Hepatocyte (in vitro differentiated cells): ENCODE measurements around the gene ZG16B. TPM values are rescaled to one million over a fixed set of nuclear protein-coding genes. Genes with fewer than 3 reads are reported as not detected.

Source experiments
- DNase-seq: peaks from one replicate; pipeline ENCODE4 v3.0.0-alpha.2; 2016; ENCODE audit warnings: low spot score
- H2AFZ ChIP-seq: fragments of 200-600 bp; sonication (generic); 2 replicates; pipeline ENCODE4 v1.6.0; 2016; ENCODE audit warnings: antibody characterized with exemption, mild to moderate bottlenecking
- H3K27ac ChIP-seq: fragments of 200-600 bp; sonication (generic); 2 replicates; pipeline ENCODE4 v1.5.1; 2016; ENCODE audit warnings: mild to moderate bottlenecking
- H3K27me3 ChIP-seq: fragments of 200-600 bp; sonication (generic); 2 replicates; pipeline ENCODE4 v1.6.1; 2016
- H3K36me3 ChIP-seq: fragments of 200-600 bp; sonication (generic); replicated peaks from 2 replicates; pipeline ENCODE4 v1.5.1; 2016; ENCODE audit warnings: low read depth; ENCODE audit not compliant: insufficient read depth
- H3K4me1 ChIP-seq: fragments of 200-600 bp; sonication (generic); 2 replicates; pipeline ENCODE4 v1.5.1; 2016; ENCODE audit warnings: mild to moderate bottlenecking, moderate library complexity; ENCODE audit not compliant: insufficient read depth
- H3K4me2 ChIP-seq: fragments of 200-600 bp; sonication (generic); 2 replicates; pipeline ENCODE4 v1.6.0; 2016
- H3K4me3 ChIP-seq: fragments of 200-600 bp; sonication (generic); 2 replicates; pipeline ENCODE4 v1.5.1; 2016; ENCODE audit warnings: mild to moderate bottlenecking
- H3K79me2 ChIP-seq: fragments of 200-600 bp; sonication (generic); 2 replicates; pipeline ENCODE4 v1.6.0; 2017; ENCODE audit warnings: mild to moderate bottlenecking
- H3K9me2 ChIP-seq: fragments of 200-600 bp; sonication (generic); replicated peaks from 2 replicates; pipeline ENCODE4 v1.6.0; 2017; ENCODE audit warnings: mild to moderate bottlenecking; ENCODE audit not compliant: insufficient read depth
- H3K9me3 ChIP-seq: fragments of 200-600 bp; sonication (generic); 2 replicates; pipeline ENCODE4 v1.5.1; 2016; ENCODE audit warnings: low read depth, mild to moderate bottlenecking
- H4K20me1 ChIP-seq: fragments of 200-600 bp; sonication (generic); 2 replicates; pipeline ENCODE4 v1.6.0; 2016; ENCODE audit warnings: mild to moderate bottlenecking; ENCODE audit not compliant: insufficient read depth, poor library complexity, severe bottlenecking
- CTCF ChIP-seq: fragments of 200-600 bp; sonication (generic); IDR thresholded peaks from 2 replicates; pipeline ENCODE4 v1.5.1; 2016; ENCODE audit warnings: antibody characterized with exemption, mild to moderate bottlenecking; ENCODE audit not compliant: poor library complexity
- EZH2 ChIP-seq: fragments of 200-600 bp; sonication (generic); IDR thresholded peaks from 2 replicates; pipeline ENCODE4 v1.6.1; 2016; ENCODE audit warnings: antibody characterized with exemption, mild to moderate bottlenecking, borderline replicate concordance
- EZH2phosphoT487 ChIP-seq: fragments of 200-600 bp; sonication (generic); IDR thresholded peaks from one replicate; pipeline ENCODE4 v1.6.1; 2018; ENCODE audit warnings: antibody characterized with exemption, mild to moderate bottlenecking, low read depth, moderate library complexity; ENCODE audit not compliant: unreplicated experiment, severe bottlenecking
- WGBS: methylation state at CpG from one replicate; pipeline ENCODE4 v1.1.6; 2016; ENCODE audit warnings: low lambda C conversion rate; ENCODE audit errors: missing lambda C conversion rate; 5-methylcytosine and 5-hydroxymethylcytosine counted together
- polyA plus RNA-seq: library from polyadenylated mRNA; unstranded; fragments of >200 nt; fragmentation: Nextera tagmentation; extraction: Ambion mirVana; gene quantifications from 2 replicates; pipeline ENCODE4 v1.2.1, GENCODE V29; 2016
- total RNA-seq: library from RNA; depleted of rRNA; stranded (reverse); fragments of >200 nt; gene quantifications from 2 replicates; pipeline ENCODE4 v1.2.3, GENCODE V29; 2014

The ZG16B gene
- total and polyA plus RNA-seq, 2 experiments from 2014 or later, result 4.3 to 4.9 TPM

GRCh38 chr16:2798723-2799204, 31.3 kb upstream of the ZG16B start:
- H3K79me2 ChIP-seq, result no peaks in the 10 kb centered on the region
- no peaks in the 10 kb centered on the region for H3K9me2 ChIP-seq
- peaks cover 12% of the 10 kb centered on the region for H3K4me1 ChIP-seq
- DNase-seq, result no peak
- no peak overlapping the region for H3K4me3 ChIP-seq
- peak overlapping the region; percentile 98 for H3K27ac ChIP-seq
- no peaks in the 10 kb centered on the region for H3K9me3 ChIP-seq
- no peaks in the 10 kb centered on the region for H3K36me3 ChIP-seq
- no peaks in the 10 kb centered on the region for H4K20me1 ChIP-seq
- TF ChIP-seq CTCF (no peak), EZH2phosphoT487 (no peak), EZH2 (no peak)
- no peak overlapping the region for H2AFZ ChIP-seq
- no peaks in the 10 kb centered on the region for H3K27me3 ChIP-seq
- over 99% methylated on average over 16 of the region's 39 CpGs for WGBS
- H3K4me2 ChIP-seq, result no peak overlapping the region

DNA sequence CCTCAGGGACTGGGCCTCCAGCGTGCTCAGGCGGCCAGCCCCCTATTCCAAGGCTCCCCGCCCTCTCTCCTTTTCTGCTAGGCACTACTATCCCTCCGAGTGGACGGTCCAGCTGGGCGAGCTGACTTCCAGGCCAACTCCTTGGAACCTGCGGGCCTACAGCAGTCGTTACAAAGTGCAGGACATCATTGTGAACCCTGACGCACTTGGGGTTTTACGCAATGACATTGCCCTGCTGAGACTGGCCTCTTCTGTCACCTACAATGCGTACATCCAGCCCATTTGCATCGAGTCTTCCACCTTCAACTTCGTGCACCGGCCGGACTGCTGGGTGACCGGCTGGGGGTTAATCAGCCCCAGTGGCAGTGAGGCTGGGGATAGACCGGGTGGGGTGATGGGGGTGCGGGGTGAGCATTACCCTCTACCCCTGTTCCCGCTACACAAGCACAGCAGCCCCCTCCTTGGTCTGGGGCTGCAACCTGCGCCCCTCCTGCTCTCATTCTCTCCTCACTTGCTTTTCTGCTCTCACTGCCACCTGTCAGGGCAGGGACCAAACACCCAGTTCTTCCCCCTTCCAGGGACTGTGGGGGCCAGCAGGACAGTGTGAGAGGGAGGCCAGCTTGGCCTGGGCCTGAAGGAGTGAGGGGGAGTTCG, 30.8 kb upstream of the ZG16B start:
- WGBS, result 82% methylated on average over 21 of the region's 21 CpGs
- DNase-seq, result no peak
- H3K9me2 ChIP-seq, result no peaks in the 10 kb centered on the region
- no peaks in the 10 kb centered on the region for H3K36me3 ChIP-seq
- no peaks in the 10 kb centered on the region for H3K27me3 ChIP-seq
- H2AFZ ChIP-seq, result no peak overlapping the region
- no peaks in the 10 kb centered on the region for H3K9me3 ChIP-seq
- TF ChIP-seq EZH2 (no peak), EZH2phosphoT487 (no peak), CTCF (no peak)
- H3K4me1 ChIP-seq, result peaks cover 12% of the 10 kb centered on the region
- H3K27ac ChIP-seq, result peak overlapping the region; percentile 98
- H3K4me3 ChIP-seq, result no peak overlapping the region
- no peaks in the 10 kb centered on the region for H3K79me2 ChIP-seq
- H4K20me1 ChIP-seq, result no peaks in the 10 kb centered on the region
- H3K4me2 ChIP-seq, result no peak overlapping the region

- WGBS, result 33% methylated on average over 1 of the region's 1 CpG
- TF ChIP-seq EZH2phosphoT487 (no peak), EZH2 (no peak), CTCF (no peak)
- no peaks in the 10 kb centered on the region for H3K36me3 ChIP-seq
- no peaks in the 10 kb centered on the region for H3K9me2 ChIP-seq
- H3K79me2 ChIP-seq, result no peaks in the 10 kb centered on the region
- DNase-seq, result peak; percentile 84
- no peak overlapping the region for H3K4me2 ChIP-seq
- H3K27me3 ChIP-seq, result no peaks in the 10 kb centered on the region
- H3K4me3 ChIP-seq, result no peak overlapping the region
- peak overlapping the region; percentile 98 for H3K27ac ChIP-seq
- H4K20me1 ChIP-seq, result no peaks in the 10 kb centered on the region
- H3K9me3 ChIP-seq, result no peaks in the 10 kb centered on the region
- peaks cover 12% of the 10 kb centered on the region for H3K4me1 ChIP-seq
- no peak overlapping the region for H2AFZ ChIP-seq
Measured at GRCh38 chr16:2799859-2800226, 30.3 kb upstream of the ZG16B start.
